Mesenchymal stem cell (in vitro differentiated cells and primary cell): ENCODE data around the gene PUS10.
"Not testable (repeated sequence)": the region's sequence is repeated elsewhere in the genome, so short reads cannot be mapped to it uniquely, and the experiment has no call there.

Experiments
- DNase-seq: peaks from one replicate; pipeline ENCODE4 v3.0.0-alpha.2; 2013
- H2AFZ ChIP-seq: one replicate; pipeline ENCODE4 v1.6.1; 2013; ENCODE audit warnings: low read depth, mild to moderate bottlenecking, control low read depth, inconsistent platforms, low read length, moderate library complexity
- H2AK5ac ChIP-seq: 2 replicates; pipeline ENCODE4 v1.6.1; 2013; ENCODE audit warnings: low read length, moderate library complexity, mild to moderate bottlenecking, inconsistent platforms; ENCODE audit not compliant: severe bottlenecking
- H2BK120ac ChIP-seq: one replicate; pipeline ENCODE4 v1.6.1; 2013; ENCODE audit warnings: low read depth, mild to moderate bottlenecking, inconsistent platforms, low read length, moderate library complexity
- H2BK12ac ChIP-seq, 2 experiments: one replicate each; pipeline ENCODE4 v1.6.1; 2013; ENCODE audit warnings: inconsistent platforms in 2 of 2, low read length in 2 of 2, mild to moderate bottlenecking in 2 of 2, moderate library complexity in 2 of 2, control low read depth in 1 of 2
- H2BK15ac ChIP-seq: one replicate; pipeline ENCODE4 v1.6.1; 2013; ENCODE audit warnings: mild to moderate bottlenecking, low read depth, inconsistent platforms; ENCODE audit not compliant: poor library complexity, severe bottlenecking
- H2BK5ac ChIP-seq: 2 replicates; pipeline ENCODE4 v1.6.1; 2013; ENCODE audit warnings: low read depth, mild to moderate bottlenecking, low read length, control low read depth, inconsistent platforms; ENCODE audit not compliant: poor library complexity, severe bottlenecking
- H3K14ac ChIP-seq, 2 experiments: one replicate each; pipeline ENCODE4 v1.6.1; 2013; ENCODE audit warnings: inconsistent platforms in 2 of 2, low read length in 2 of 2, control low read depth in 1 of 2, mild to moderate bottlenecking in 1 of 2, moderate library complexity in 1 of 2
- H3K18ac ChIP-seq, 2 experiments: one replicate each; pipeline ENCODE4 v1.6.1; 2013; ENCODE audit warnings: inconsistent platforms in 2 of 2, low read length in 2 of 2, control low read depth in 1 of 2, low read depth in 1 of 2, mild to moderate bottlenecking in 1 of 2
- H3K23ac ChIP-seq, 2 experiments: one replicate each; pipeline ENCODE4 v1.6.1; 2013; ENCODE audit warnings: inconsistent platforms in 2 of 2, low read length in 2 of 2, mild to moderate bottlenecking in 2 of 2, moderate library complexity in 2 of 2, control low read depth in 1 of 2
- H3K27ac ChIP-seq: 2 replicates; pipeline ENCODE4 v1.5.1; 2013; ENCODE audit warnings: mild to moderate bottlenecking, moderate library complexity, low read length, control low read depth, inconsistent platforms; ENCODE audit not compliant: poor library complexity, severe bottlenecking
- H3K27me3 ChIP-seq, 2 experiments: 2 replicates each; pipeline versions ENCODE4 v1.6.1 to v1.7.0; 2013; ENCODE audit warnings: low read length in 2 of 2, mild to moderate bottlenecking in 2 of 2, moderate library complexity in 2 of 2, control low read depth in 1 of 2, inconsistent platforms in 1 of 2; ENCODE audit not compliant: control insufficient read depth in 1 of 2, insufficient read depth in 1 of 2
- H3K36me3 ChIP-seq, 2 experiments: 2 replicates each; pipeline versions ENCODE4 v1.6.1 to v1.7.0; 2013; ENCODE audit warnings: low read length in 2 of 2, control low read depth in 1 of 2, inconsistent platforms in 1 of 2, low read depth in 1 of 2, mild to moderate bottlenecking in 1 of 2; ENCODE audit not compliant: insufficient read depth in 2 of 2, control insufficient read depth in 1 of 2
- H3K4ac ChIP-seq, 2 experiments: one replicate each; pipeline ENCODE4 v1.6.1; 2013; ENCODE audit warnings: inconsistent platforms in 2 of 2, low read length in 2 of 2, mild to moderate bottlenecking in 2 of 2, moderate library complexity in 2 of 2, control low read depth in 1 of 2, low read depth in 1 of 2
- H3K4me1 ChIP-seq: 2 replicates; pipeline ENCODE4 v1.6.1; 2013; ENCODE audit warnings: low read depth, low read length, control low read depth; ENCODE audit not compliant: control insufficient read depth, insufficient read depth
- H3K4me2 ChIP-seq: 2 replicates; pipeline ENCODE4 v1.6.1; 2013; ENCODE audit warnings: low read length, mild to moderate bottlenecking, inconsistent platforms; ENCODE audit not compliant: poor library complexity, severe bottlenecking
- H3K4me3 ChIP-seq, 2 experiments: 2 replicates each; pipeline versions ENCODE4 v1.5.1 to v1.7.0; 2013; ENCODE audit warnings: low read length in 2 of 2, mild to moderate bottlenecking in 2 of 2, control low read depth in 1 of 2, low read depth in 1 of 2; ENCODE audit not compliant: insufficient read depth in 1 of 2
- H3K79me1 ChIP-seq: replicated peaks from 2 replicates; pipeline ENCODE4 v1.6.1; 2013; ENCODE audit warnings: mild to moderate bottlenecking, control low read depth, low read length, inconsistent platforms; ENCODE audit not compliant: poor library complexity, severe bottlenecking
- H3K9ac ChIP-seq: 2 replicates; pipeline ENCODE4 v1.7.0; 2013; ENCODE audit warnings: mild to moderate bottlenecking, low read length, moderate library complexity
- H3K9me3 ChIP-seq: 2 replicates; pipeline ENCODE4 v1.7.0; 2013; ENCODE audit warnings: mild to moderate bottlenecking, low read length; ENCODE audit not compliant: control insufficient read depth
- H4K8ac ChIP-seq: one replicate; pipeline ENCODE4 v1.6.1; 2013; ENCODE audit warnings: inconsistent platforms, mild to moderate bottlenecking, low read length, moderate library complexity
- H4K91ac ChIP-seq: one replicate; pipeline ENCODE4 v1.6.1; 2013; ENCODE audit warnings: mild to moderate bottlenecking, low read length, inconsistent platforms
- WGBS: methylation state at CpG from one replicate; pipeline ENCODE4 v1.1.7; 2013; ENCODE audit warnings: mixed read lengths; 5-methylcytosine and 5-hydroxymethylcytosine counted together

PUS10 gene

DNA sequence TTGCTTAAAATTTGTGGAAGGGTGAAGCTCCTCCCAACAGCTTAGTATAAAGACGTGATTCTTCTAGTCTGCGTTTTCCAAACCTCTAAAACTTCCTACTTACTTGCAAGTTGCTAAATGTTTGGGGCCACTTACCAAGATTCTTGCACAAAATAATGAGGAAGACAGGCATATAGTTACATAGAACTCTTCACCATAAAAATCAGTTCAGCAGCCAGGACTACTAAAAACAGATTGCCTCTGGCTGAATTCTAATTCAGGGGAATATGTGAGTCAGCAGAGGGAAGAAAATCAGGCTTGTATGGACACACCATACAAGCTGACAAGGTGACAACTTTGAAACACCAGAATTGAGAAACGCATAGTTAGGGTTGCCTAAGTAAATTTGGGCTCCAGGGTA lies 3.3 kb downstream of the PUS10 start:
- Histone ChIP-seq H2BK15ac (no peak overlapping the region), H3K36me3 (no peaks in the 10 kb centered on the region), H3K18ac (no peak overlapping the region), H2BK5ac (no peak overlapping the region), H3K4ac (no peak overlapping the region), H3K4me1 (peaks cover 3% of the 10 kb centered on the region), H4K8ac (no peak overlapping the region), H2BK120ac (no peak overlapping the region), H2AK5ac (no peak overlapping the region), H3K4me2 (no peak overlapping the region), H2AFZ (no peak overlapping the region), H3K4me3 (no peak overlapping the region), H3K23ac (no peak overlapping the region), H2BK12ac (no peak overlapping the region), H3K27ac (no peak overlapping the region), H4K91ac (no peak overlapping the region), H3K14ac (no peak overlapping the region), H3K79me1 (peaks cover 14% of the 10 kb centered on the region), H3K9ac (no peak overlapping the region), H3K9me3 (no peaks in the 10 kb centered on the region), H3K27me3 (no peaks in the 10 kb centered on the region)
- DNase-seq, result no peak
- 98% methylated on average over 3 of the region's 3 CpGs for WGBS

DNA sequence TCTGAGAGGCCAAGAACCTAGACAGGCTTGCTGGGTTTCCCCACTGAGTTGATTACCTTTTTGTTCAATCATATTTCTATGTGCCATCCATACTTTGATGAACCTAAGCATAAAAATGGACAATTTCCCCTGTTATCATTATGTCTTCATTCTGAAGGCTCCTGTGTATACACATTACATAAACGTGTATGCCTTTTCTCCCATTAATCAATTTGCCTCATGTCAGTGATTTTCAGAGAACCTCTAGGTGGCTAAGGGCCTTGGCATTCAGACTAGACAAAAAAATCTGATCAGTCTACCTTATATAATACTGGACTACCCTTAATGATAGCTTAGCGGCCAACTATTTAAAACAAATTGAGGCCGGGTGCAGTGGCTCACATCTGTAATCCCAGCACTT lies 4.7 kb downstream of the PUS10 start:
- H2BK12ac ChIP-seq, result no peak overlapping the region
- 94% methylated on average over 2 of the region's 3 CpGs for WGBS
- H2BK5ac ChIP-seq, result no peak overlapping the region
- H2BK120ac ChIP-seq, result no peak overlapping the region
- no peak overlapping the region for H4K8ac ChIP-seq
- no peak overlapping the region for H3K18ac ChIP-seq
- no peak overlapping the region for H3K14ac ChIP-seq
- no peak overlapping the region for H3K4me3 ChIP-seq
- peaks cover 3% of the 10 kb centered on the region for H3K4me1 ChIP-seq
- H2BK15ac ChIP-seq, result no peak overlapping the region
- DNase-seq, result no peak
- no peak overlapping the region for H3K4ac ChIP-seq
- no peaks in the 10 kb centered on the region for H3K27me3 ChIP-seq
- H3K9ac ChIP-seq, result no peak overlapping the region
- H4K91ac ChIP-seq, result no peak overlapping the region
- H3K79me1 ChIP-seq, result peaks cover 14% of the 10 kb centered on the region
- H3K9me3 ChIP-seq, result no peaks in the 10 kb centered on the region
- no peak overlapping the region for H3K23ac ChIP-seq
- H2AFZ ChIP-seq, result no peak overlapping the region
- no peak overlapping the region for H2AK5ac ChIP-seq
- H3K27ac ChIP-seq, result no peak overlapping the region
- no peaks in the 10 kb centered on the region for H3K36me3 ChIP-seq
- no peak overlapping the region for H3K4me2 ChIP-seq

- H3K23ac ChIP-seq, result not testable (repeated sequence)
- peak overlapping the region in 1 of 2 experiments; percentile 40 for H3K4me3 ChIP-seq
Measured at GRCh38 chr2:61012303-61012702, 5.8 kb downstream of the PUS10 start.

DNA sequence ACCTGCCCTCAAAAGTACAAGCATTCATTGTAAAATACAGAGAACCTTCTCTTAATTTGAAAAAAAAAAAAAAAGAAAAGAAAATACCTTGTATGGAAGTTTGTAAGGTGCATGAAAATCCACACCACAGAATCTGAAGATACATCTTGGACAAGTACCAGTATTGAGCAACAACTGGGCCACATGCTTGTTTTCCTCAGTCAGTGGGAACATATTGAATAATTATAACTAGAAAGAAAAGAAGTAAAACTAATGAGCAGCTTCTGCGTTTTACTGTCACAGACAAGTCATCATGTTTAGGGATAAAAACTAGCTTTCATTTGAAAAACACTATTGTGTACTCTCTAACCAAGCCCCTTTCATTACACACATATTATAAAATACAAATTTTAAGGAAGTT lies 6.4 kb downstream of the PUS10 start:
- Histone ChIP-seq H2BK15ac (no peak overlapping the region), H3K4ac (no peak overlapping the region), H3K4me2 (no peak overlapping the region), H3K27me3 (no peaks in the 10 kb centered on the region), H3K18ac (no peak overlapping the region), H3K23ac (no peak overlapping the region), H4K91ac (no peak overlapping the region), H3K79me1 (peaks cover 14% of the 10 kb centered on the region), H3K27ac (no peak overlapping the region), H2BK12ac (no peak overlapping the region), H2AFZ (no peak overlapping the region), H2BK120ac (no peak overlapping the region), H4K8ac (no peak overlapping the region), H3K9me3 (no peaks in the 10 kb centered on the region), H2BK5ac (no peak overlapping the region), H2AK5ac (no peak overlapping the region), H3K9ac (peak overlapping the region; percentile 57), H3K14ac (no peak overlapping the region), H3K4me1 (peaks cover 5% of the 10 kb centered on the region), H3K4me3 (peak overlapping the region in 1 of 2 experiments; percentile 40), H3K36me3 (no peaks in the 10 kb centered on the region)
- no CpG with 5 or more reads among the region's 1 CpG for WGBS
- DNase-seq, result no peak

More at GRCh38 chr2:61012303-61012702, 5.8 kb downstream of the PUS10 start:
- H2BK5ac ChIP-seq, H2BK15ac ChIP-seq, H3K14ac ChIP-seq, H3K9me3 ChIP-seq, H3K36me3 ChIP-seq, H3K27me3 ChIP-seq, H3K4me2 ChIP-seq, H3K4ac ChIP-seq, H3K4me1 ChIP-seq, H3K18ac ChIP-seq, H2AFZ ChIP-seq, H2BK12ac ChIP-seq, H4K91ac ChIP-seq, H2AK5ac ChIP-seq, H2BK120ac ChIP-seq, H4K8ac ChIP-seq, H3K27ac ChIP-seq: not testable (repeated sequence)
- DNase-seq, result peak; percentile 70
- WGBS, result 17% methylated on average over 1 of the region's 2 CpGs
- Histone ChIP-seq H3K9ac (peak overlapping the region; percentile 57), H3K79me1 (peaks cover 14% of the 10 kb centered on the region)
